Urinary bladder (tissue), 4 donors: Measurements from ENCODE around the gene BCAR1. TPM values are rescaled to one million over a fixed set of nuclear protein-coding genes. Genes with fewer than 3 reads are reported as not detected.
"Not testable (repeated sequence)": the region's sequence is repeated elsewhere in the genome, so short reads cannot be mapped to it uniquely, and the experiment has no call there.

Source experiments
- DNase-seq: peaks from one replicate; pipeline ENCODE4 v3.0.0-alpha.2; 2015; ENCODE audit errors: extremely low spot score
- H3K27ac ChIP-seq: one replicate; pipeline ENCODE4 v1.5.1; 2013; ENCODE audit warnings: low read depth, mild to moderate bottlenecking, moderate library complexity
- H3K36me3 ChIP-seq: one replicate; pipeline ENCODE4 v1.6.1; 2013; ENCODE audit warnings: mild to moderate bottlenecking, moderate library complexity; ENCODE audit not compliant: insufficient read depth
- H3K4me1 ChIP-seq: one replicate; pipeline ENCODE4 v1.6.1; 2013; ENCODE audit warnings: mild to moderate bottlenecking, moderate library complexity; ENCODE audit not compliant: insufficient read depth
- H3K4me3 ChIP-seq: one replicate; pipeline ENCODE4 v1.5.1; 2013; ENCODE audit warnings: low read depth, low read length
- WGBS: extraction: QIAGEN DNeasy Blood & Tissue Kit; methylation state at CpG from one replicate; pipeline ENCODE4 v1.1.7; 2013; 5-methylcytosine and 5-hydroxymethylcytosine counted together
- polyA plus RNA-seq: library from polyadenylated mRNA; stranded (reverse); fragments of 200-250 nt; gene quantifications from one replicate; pipeline ENCODE4 v1.2.3, GENCODE V29; 2013
- total RNA-seq: library from RNA; depleted of rRNA; stranded (reverse); fragments of >200 nt; gene quantifications from one replicate; pipeline ENCODE4 v1.2.3, GENCODE V29; 2014
- donor health status: healthy with polysubstance abuse.
- donor health status: healthy.

Gene BCAR1
- total and polyA plus RNA-seq, 2 donors: 24.0 to 40.4 TPM

GRCh38 chr16:75281826-75282225, 30.4 kb upstream of the BCAR1 start:
- 81% methylated on average over 6 of the region's 6 CpGs for WGBS
- no peak overlapping the region for H3K27ac ChIP-seq
- H3K4me3 ChIP-seq: no peak overlapping the region
- H3K36me3 ChIP-seq: no peaks in the 10 kb centered on the region
- H3K4me1 ChIP-seq: no peaks in the 10 kb centered on the region
- no peak for DNase-seq

- WGBS: 90% methylated on average over 2 of the region's 2 CpGs
- not testable (repeated sequence) for H3K4me3 ChIP-seq, H3K4me1 ChIP-seq, H3K36me3 ChIP-seq, H3K27ac ChIP-seq, DNase-seq
These were observed 29.6 kb upstream of the BCAR1 start for GRCh38 chr16:75281009-75281408.

GRCh38 chr16:75280331-75280804, 28.9 kb upstream of the BCAR1 start:
- no peak for DNase-seq
- Histone ChIP-seq H3K4me3 (no peak overlapping the region), H3K36me3 (no peaks in the 10 kb centered on the region), H3K4me1 (no peaks in the 10 kb centered on the region), H3K27ac (no peak overlapping the region)
- 81% methylated on average over 8 of the region's 8 CpGs for WGBS

GRCh38 chr16:75279305-75279704, 27.9 kb upstream of the BCAR1 start:
- 35% methylated on average over 10 of the region's 10 CpGs for WGBS
- no peak for DNase-seq
- H3K27ac ChIP-seq: no peak overlapping the region
- no peaks in the 10 kb centered on the region for H3K36me3 ChIP-seq
- no peaks in the 10 kb centered on the region for H3K4me1 ChIP-seq
- no peak overlapping the region for H3K4me3 ChIP-seq

- no peaks in the 10 kb centered on the region for H3K4me1 ChIP-seq
- H3K4me3 ChIP-seq: no peak overlapping the region
- no peak overlapping the region for H3K27ac ChIP-seq
- 80% methylated on average over 23 of the region's 23 CpGs for WGBS
- H3K36me3 ChIP-seq: no peaks in the 10 kb centered on the region
- DNase-seq: no peak
These were observed 21.9 kb upstream of the BCAR1 start for GRCh38 chr16:75273054-75273925.

GRCh38 chr16:75272629-75273028, 21.2 kb upstream of the BCAR1 start:
- 92% methylated on average over 10 of the region's 10 CpGs for WGBS
- not testable (repeated sequence) for H3K4me3 ChIP-seq, DNase-seq, H3K27ac ChIP-seq, H3K36me3 ChIP-seq, H3K4me1 ChIP-seq

- Histone ChIP-seq H3K36me3 (no peaks in the 10 kb centered on the region), H3K27ac (no peak overlapping the region), H3K4me3 (no peak overlapping the region), H3K4me1 (no peaks in the 10 kb centered on the region)
- 55% methylated on average over 12 of the region's 12 CpGs for WGBS
- no peak for DNase-seq
These were observed 20.7 kb upstream of the BCAR1 start for GRCh38 chr16:75272097-75272551.

- no peak for DNase-seq
- WGBS: 82% methylated on average over 6 of the region's 6 CpGs
- H3K4me3 ChIP-seq: no peak overlapping the region
- H3K4me1 ChIP-seq: no peaks in the 10 kb centered on the region
- H3K36me3 ChIP-seq: no peaks in the 10 kb centered on the region
- H3K27ac ChIP-seq: no peak overlapping the region
These were observed 20.1 kb upstream of the BCAR1 start for GRCh38 chr16:75271441-75272096.

- not testable (repeated sequence) for H3K4me3 ChIP-seq, H3K36me3 ChIP-seq, H3K27ac ChIP-seq, H3K4me1 ChIP-seq, DNase-seq
- 64% methylated on average over 9 of the region's 9 CpGs for WGBS
These were observed 17.9 kb upstream of the BCAR1 start for GRCh38 chr16:75269358-75269757.

GRCh38 chr16:75267631-75268264, 16.3 kb upstream of the BCAR1 start:
- Histone ChIP-seq H3K4me1 (peaks cover 2% of the 10 kb centered on the region), H3K36me3 (no peaks in the 10 kb centered on the region), H3K27ac (no peak overlapping the region), H3K4me3 (no peak overlapping the region)
- DNase-seq: no peak
- 71% methylated on average over 10 of the region's 10 CpGs for WGBS

- Histone ChIP-seq H3K4me3 (no peak overlapping the region), H3K27ac (no peak overlapping the region), H3K4me1 (peaks cover 2% of the 10 kb centered on the region), H3K36me3 (no peaks in the 10 kb centered on the region)
- WGBS: 85% methylated on average over 27 of the region's 27 CpGs
- DNase-seq: no peak
These were observed 15.6 kb upstream of the BCAR1 start for GRCh38 chr16:75266738-75267630.

- peak overlapping the region; percentile 95 for H3K4me3 ChIP-seq
- DNase-seq: no peak
These were observed 14.7 kb upstream of the BCAR1 start for GRCh38 chr16:75265911-75266701.

More at GRCh38 chr16:75265911-75266701, 14.7 kb upstream of the BCAR1 start:
- H3K4me1 ChIP-seq: peaks cover 2% of the 10 kb centered on the region
- no peaks in the 10 kb centered on the region for H3K36me3 ChIP-seq
- WGBS: 8% methylated on average over 62 of the region's 62 CpGs
- peak overlapping the region; percentile 55 for H3K27ac ChIP-seq
